Measurements from ENCODE around the gene CAT.

- no peak for TF ChIP-seq REST (IDR thresholded peaks at IDR 0.05; ENCODE audit: insufficient replicate concordance, low read depth)
- peak; percentile 89 for TF ChIP-seq CTCF (IDR thresholded peaks at IDR 0.05; ENCODE audit: insufficient read depth, low read length)
- no peak for TF ChIP-seq GABPA (IDR thresholded peaks at IDR 0.05; ENCODE audit: low read depth)
Observed at GRCh38 chr11:34468209-34468841, 29.6 kb downstream of the CAT start.
